GM21717 (cell line): ENCODE measurements around the gene ADD1.
"Not testable (repeated sequence)": the region's sequence is repeated elsewhere in the genome, so short reads cannot be mapped to it uniquely, and the experiment has no call there.

Experiments used
- ATAC-seq: cut with Tn5 transposase; IDR thresholded peaks from one replicate; pipeline ENCODE4 v1.9.1; 2021; ENCODE audit warnings: mild to moderate bottlenecking, moderate library complexity; ENCODE audit not compliant: unreplicated experiment

The ADD1 gene

DNA sequence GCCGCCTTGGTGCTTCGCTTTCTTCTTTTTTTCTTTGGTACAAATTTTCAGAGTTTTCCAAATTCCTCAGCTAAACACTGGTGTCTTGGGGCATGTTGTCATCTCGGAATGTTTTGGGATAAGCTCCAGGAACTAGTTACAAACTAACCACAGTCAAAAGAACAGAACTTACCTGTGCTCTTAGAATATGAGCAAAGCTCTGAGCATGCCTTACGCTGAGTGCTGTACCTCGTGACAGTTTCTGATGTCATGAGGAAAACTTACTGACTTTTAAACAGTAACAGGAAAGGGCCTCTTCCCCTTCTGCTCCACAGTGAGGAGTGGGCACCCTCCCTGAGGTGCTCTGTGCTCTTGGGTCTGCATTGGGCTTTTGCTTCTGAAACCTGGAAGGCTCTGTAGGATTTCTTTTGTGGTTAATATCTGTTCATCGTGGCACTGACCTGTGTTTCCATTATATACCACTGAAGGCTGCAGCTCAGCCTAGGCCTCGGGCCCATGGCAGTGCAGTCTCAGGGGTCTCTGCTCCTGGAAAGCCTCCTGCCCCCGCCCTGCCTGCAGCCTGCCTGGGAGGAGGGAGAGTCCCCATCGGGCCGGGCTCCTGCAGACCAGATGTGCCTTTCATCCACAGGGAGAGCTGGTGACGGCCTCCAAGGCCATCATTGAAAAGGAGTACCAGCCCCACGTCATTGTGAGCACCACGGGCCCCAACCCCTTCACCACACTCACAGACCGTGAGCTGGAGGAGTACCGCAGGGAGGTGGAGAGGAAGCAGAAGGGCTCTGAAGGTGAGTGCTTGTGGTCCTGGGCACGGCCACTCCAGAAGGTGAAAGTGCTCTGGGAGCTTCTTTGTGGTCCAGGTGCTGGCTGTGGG, 70.8 kb downstream of the ADD1 start:
- ATAC-seq = no peak

DNA sequence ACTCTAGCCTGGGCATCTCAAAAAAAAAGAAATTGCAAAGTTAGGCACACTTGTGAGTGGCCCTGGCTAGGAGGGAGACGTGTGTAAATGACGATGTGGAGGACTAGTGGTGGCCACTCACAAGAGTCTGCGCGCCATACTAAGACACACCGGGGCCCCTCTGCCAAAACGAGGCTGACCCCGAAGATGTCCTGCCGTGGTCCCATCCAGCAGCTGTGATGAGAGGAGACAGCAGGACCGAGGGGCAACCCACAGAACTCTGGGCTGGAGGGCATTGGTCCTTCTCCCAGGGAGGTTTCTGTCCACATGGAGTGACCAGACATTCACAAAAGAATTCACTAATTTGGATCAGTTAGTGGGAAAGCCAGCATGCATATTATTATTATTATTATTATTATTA, 72.1 kb downstream of the ADD1 start:
- no peak for ATAC-seq

DNA sequence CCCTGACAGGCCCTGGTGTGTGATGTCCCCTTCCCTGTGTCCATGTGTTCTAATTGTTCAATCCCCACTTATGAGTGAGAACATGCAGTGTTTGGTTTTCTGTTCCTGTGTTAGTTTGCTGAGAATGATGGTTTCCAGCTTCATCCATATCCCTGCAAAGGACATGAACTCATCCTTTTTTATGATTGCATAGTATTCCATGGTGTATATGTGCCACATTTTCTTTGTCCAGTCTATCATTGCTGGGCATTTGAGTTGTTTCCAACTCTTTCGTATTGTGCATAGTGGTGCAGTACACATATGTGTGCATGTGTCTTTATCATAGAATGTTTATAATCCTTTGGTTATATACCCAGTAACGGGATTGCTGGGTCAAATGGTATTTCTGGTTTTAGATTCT, 73.1 kb downstream of the ADD1 start:
- ATAC-seq = not testable (repeated sequence)

DNA sequence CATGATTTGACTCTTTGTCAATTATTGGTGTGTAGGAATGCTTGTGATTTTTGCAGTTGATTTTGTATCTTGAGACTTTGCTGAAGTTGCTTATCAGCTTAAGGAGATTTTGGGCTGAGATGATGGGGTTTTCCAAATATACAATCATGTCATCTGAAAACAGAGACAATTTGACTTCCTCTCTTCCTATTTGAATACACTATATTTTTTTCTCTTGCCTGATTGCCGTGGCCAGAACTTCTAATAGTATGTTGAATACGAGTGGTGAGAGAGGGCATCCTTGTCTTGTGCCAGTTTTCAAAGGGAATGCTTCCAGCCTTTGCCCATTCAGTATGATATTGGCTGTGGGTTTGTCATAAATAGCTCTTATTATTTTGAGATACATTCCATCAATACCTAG, 74.7 kb downstream of the ADD1 start:
- ATAC-seq = not testable (repeated sequence)

DNA sequence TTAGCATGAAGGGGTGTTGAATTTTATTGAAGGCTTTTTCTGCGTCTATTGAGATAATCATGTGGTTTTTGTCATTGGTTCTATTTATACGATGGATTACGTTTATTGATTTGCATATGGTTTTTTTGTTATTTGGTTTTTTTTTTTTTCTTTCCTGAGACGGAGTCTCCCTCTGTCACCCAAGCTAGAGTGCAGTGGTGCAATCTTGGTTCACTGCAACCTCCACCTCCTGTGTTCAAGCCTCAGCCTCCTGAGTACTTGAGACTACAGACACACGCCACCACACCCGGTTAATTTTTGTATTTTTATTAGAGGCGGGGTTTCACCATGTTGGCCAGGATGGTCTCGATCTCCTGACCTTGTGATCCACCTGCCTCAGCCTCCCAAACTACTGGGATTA, 75.1 kb downstream of the ADD1 start:
- not testable (repeated sequence) for ATAC-seq

DNA sequence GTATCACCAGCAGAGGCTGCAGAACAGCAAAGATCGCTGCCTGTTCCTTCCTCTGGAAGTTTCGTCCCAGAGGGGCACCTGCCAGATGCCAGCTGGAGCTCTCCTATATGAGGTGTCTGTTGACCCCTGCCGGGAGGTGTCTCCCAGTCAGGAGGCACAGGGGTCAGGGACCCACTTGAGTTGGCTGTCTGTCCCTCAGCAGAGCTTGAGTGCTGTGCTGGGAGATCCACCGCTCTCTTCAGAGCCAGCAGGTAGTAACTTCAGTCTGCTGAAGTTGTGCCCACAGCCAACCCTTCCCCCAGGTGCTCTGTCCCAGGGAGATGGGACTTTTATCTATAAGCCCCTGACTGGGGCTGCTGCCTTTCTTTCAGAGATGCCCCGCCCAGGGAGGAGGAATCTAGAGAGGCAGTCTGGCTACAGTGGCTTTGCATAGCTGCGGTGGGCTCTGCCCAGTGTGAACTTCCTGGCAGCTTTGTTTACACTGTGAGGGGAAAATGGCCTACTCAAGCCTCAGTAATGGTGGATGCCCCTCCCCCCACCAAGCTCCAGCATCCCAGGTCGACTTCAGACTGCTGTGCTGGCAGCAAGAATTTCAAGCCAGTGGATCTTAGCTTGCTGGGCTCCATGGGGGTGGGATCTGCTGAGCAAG, 78.9 kb downstream of the ADD1 start:
- ATAC-seq = not testable (repeated sequence)

DNA sequence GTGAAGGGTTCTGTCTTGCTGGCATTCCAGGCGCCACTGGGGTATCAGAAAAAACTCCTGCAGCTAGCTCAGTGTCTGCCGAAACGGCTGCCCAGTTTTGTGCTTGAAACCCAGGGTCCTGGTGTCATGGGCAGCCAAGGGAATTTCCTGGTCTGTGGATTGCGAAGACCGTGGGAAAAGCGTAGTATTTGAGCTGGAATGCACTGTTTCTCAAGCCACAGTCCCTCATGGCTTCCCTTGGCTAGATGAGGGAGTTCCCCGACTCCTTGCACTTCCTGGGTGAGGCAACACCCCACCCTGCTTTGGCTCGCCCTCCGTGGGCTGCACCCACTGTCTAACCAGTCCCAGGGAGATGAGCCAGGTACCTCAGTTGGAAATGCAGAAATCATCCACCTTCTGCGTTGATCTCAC, 79.5 kb downstream of the ADD1 start:
- no peak for ATAC-seq

DNA sequence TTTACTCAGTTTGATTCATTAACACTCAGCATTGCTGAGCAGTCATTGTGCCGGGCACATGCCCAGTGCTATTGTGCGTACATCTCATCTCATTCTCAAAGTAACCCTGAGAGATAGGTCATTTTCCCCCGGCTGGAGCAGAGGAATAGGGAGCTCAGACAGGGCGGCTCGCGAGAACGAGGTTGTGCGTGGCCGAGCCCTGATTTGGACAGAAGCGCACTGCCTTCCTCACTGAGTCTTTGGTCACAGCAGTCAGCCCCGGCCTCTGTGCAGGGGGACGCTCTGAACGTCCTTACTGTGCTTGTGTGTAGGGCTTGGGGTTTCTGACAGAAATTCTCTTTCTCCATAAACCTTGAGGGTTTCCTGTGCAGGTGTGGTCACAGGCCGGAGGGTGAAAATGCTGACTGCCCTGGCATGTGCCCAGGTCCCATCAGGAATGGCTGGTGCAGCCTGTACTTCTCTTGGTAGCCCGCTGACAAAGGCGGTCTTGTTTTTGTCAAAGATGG, 80.1 kb downstream of the ADD1 start:
- ATAC-seq = no peak

DNA sequence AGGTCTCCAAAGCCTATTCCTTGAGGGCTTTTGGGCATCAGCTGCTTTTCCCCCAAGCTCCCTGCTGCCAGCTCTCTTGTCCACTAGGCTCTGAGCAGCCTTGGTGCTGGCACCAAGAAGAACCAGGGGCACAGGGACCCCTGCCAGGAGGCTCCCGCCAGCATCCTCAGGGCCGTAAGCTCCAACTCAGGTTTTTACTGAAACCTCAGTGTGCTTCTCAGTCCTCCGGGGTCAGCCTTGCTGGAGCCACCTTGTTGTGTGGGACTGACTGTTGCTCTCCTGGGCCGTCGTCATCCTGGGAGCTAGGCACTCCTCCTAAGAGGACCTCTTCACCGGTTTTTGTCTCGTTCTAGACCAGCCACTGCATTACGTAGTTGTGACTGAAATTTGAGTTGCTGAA, 80.6 kb downstream of the ADD1 start:
- no peak for ATAC-seq

DNA sequence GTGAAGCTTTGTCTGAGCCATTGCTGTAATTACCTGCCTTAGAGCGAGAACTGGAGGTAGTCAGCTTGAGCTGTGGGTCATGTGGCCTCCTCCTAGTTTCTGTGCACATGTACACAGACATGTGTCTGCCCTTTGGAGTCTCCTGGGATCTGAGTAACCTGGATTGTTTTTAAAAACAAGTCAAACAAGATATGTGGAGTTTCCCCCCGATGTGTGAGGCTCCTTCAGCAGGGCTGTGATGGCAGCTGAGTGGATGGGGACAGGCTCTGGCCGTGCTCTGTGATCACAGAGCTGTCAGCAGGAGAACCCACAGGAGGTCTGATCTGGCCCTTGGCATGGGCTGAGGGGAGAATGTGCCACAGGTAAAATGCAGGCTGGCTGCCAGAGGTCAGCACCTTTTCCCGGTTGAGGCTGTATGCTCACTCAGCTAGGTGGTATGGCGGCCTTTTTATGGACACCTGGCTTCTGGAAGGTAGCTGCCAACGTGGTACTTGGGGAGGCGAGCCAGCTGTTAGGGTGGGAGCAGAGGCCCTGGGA, 81.2 kb downstream of the ADD1 start:
- ATAC-seq = no peak

DNA sequence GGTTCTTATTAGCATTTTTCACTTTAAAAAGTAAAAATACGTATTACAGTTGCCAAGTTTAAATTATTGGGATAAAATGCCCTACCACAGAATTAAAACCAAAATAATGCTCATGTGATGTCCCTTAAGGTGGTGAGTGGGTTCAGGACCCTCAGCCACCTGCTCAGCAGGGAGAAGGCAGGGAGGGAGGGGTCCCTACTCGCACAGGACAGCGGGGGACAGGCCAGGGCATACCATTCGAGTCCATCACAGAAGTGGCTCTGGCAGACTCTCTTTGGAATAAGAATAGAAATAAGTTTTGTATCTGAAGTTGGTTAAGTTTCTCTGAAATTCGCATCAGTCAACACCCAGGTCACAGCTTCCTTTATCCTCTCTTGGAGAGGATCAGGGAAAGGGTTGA, 81.9 kb downstream of the ADD1 start:
- ATAC-seq = no peak

DNA sequence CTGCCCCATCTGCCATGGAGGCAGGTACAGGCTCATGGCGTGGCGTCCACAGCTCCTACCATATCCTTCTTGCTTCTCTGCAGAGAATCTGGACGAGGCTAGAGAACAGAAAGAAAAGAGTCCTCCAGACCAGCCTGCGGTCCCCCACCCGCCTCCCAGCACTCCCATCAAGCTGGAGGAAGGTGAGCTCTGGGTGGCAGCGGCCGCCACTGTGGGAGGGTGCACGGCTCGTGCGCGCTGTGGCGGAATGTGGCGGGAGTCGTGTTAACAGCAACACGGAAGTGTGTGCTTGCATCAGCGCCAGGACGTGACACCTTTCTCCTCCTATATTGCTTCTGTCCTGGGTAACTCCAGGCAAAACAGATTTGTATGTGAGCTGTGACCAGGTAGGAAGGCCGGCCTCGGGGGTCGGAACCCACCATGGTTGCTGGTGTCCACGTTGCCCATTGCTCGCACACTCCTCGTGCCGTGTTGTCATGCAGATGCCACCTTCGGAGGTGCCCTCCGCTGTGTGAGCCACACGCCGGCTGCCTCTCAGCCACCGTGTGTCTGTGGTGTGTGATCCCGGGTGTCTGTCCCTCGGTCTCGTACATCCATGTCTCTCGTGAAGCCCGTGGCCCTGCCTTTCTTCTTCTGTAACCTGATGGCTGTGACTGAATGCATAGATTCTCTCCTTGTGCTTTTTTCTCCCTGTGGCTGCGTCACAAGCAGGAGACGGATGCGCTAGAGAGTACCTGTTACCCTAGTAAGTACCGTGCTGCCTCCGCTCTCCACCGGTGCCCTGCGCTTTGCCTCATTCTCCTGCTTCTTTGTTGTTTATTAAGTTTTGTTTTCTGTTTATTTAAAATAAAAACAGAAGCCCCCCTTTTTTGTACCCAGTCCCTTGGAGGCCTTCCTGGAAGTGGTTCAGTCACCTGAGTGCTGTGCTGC, 82.6 kb downstream of the ADD1 start:
- ATAC-seq = no peak

DNA sequence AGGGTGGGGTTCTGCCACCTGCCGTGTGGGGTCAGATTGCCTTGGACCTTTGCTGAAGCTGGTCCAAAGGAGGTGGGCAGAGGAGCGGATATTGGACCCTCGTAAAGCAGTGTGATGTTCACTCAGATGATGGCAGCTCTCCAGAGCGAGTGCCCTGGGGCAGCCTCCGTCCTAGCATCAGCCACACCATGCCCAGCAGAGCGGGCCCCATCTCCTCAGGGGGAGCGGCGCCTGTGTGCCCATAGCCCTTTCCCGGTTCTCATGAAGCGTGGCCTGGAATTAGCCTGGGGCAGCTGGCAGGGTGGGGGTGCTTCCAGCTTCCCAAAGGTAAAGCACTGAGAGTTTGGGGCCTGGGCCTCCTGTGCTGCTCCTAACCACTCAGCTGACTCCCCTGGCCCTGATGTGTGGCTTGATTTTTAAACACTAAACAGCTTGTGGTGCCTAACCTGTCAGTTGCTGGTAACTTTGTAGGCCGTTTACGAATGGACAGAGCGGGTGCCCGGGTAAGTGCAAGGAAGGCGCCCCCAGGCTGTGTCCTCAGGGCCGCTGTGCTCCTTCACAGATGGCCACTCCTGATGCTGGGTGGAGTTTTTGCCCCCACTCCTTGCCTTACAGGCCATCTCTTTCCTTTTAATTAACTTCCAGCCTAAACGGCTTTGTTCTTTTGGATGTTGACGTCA, 83.5 kb downstream of the ADD1 start:
- ATAC-seq = no peak

DNA sequence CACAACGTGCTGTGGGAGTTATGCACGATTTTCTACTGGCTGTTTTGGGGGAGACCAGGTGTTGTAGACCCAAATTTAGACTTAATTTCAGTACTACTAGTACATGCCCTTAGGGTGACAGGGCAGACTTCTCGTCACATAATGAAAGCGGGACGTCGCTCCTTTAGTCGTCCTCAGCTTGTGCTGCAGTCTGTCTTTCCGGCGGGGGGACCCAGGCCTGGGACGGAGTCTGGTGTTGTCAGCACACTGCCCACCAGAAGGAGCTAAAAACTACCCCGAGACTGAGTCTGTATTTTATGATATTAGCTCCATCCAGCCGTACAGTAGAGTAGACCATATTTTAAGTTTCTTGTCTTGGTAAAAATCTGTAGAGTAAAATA, 84.0 kb downstream of the ADD1 start:
- ATAC-seq = no peak

DNA sequence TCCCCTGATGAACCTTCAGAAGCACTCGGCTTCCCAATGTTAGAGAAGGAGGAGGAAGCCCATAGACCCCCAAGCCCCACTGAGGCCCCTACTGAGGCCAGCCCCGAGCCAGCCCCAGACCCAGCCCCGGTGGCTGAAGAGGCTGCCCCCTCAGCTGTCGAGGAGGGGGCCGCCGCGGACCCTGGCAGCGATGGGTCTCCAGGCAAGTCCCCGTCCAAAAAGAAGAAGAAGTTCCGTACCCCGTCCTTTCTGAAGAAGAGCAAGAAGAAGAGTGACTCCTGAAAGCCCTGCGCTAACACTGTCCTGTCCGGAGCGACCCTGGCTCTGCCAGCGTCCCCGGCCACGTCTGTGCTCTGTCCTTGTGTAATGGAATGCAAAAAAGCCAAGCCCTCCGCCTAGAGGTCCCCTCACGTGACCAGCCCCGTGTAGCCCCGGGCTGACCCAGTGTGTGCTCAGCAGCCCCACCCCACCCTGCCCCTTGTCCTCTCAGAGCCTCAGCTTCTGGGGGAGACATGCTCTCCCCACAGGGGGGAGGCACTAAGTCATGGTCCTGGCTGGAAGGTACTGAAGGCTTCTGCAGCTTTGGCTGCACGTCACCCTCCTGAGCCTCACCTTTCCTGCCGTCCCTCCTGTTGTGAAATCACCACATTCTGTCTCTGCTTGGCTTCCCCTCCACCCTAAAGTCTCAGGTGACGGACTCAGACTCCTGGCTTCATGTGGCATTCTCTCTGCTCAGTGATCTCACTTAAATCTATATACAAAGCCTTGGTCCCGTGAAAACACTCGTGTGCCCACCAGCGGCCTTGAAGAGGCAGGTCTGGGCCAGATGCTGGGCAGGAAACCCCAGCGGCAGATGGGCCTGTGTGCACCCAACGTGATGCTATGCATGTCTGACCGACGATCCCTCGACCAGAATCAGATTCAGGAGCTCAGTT, 84.9 kb downstream of the ADD1 start:
- ATAC-seq = no peak

DNA sequence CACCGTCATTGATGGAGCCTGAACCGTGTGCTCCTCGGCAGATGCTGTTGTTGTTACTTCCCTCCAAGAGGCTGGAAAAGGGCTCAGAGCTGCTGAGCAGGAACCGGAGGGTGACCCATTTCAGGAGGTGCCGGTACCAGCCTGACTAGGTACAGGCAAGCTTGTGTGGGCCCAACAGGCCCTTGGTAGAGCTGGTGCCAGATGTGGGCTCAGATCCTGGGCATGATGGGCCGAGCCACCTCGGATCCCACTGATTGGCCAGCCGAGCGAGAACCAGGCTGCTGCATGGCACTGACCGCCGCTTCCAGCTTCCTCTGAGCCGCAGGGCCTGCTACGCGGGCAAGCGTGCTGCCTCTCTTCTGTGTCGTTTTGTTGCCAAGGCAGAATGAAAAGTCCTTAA, 85.8 kb downstream of the ADD1 start:
- no peak for ATAC-seq

DNA sequence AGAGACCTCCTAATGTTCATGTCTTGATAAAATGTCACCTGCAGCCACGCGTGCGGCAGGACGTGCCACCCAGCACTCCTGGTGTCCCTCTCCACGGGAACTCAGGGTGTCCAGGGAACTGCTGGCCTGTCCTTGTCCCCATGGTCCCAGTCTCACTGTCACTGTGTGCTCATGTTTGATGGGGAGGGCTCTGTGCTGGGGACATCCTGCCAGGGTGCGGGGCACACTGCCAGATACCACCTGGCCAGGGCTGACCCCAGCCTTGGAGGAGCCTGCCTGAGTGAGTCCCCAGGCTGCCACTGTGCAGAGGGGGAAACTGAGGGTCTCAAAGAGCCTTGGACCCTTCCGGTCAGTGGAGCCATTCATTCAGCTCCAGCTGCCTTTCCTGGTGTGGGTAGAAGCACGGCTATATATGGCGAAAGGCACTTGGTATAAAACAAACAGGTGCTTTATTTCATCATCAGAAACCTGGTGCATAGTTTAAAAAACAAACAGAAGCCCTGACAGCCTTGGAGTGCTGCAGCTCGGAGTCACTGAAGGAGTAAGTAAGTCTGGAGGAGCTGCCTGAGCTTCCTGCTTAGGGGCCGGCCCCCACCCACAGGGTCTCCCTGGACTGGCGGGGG, 86.6 kb downstream of the ADD1 start:
- ATAC-seq = no peak

DNA sequence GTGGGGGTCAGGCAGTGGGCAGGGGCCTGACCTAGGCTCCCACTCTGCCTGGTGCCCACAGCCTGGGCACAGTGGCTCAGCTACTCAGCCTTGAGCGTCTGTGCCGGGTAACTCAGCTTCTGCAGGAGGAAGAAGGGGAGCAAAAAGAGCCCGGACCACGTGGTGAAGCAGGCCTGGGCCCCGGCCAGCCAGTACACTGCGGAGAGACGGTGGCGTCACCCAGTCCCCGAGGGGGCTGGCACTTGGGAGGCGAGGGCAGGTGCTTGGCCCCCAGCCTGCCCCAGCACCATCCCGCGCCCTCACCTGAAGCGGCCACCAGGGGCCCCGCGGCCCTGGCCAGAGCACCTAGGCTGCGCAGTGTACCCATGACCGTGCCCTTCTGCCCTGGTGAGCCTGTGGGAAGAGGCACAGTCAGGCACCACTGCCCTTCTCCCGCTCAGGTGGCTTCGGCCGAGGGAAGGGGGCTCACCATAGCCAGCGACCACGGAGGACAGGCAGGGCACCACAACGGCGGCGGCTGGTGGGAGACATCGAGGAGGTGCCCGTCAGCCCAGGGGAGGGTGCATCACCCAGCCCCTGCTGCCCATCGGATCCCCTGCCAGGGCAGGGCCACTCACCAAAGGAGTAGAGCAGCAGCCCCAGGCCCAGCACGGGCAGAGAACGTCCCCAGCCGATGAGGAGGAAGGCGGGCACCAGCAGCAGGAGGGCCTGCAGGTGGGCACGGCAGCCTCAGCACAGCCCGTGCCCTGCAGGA, 87.3 kb downstream of the ADD1 start:
- no peak for ATAC-seq
